GM21737 (cell line): ENCODE results near the gene KISS1R.
"Not testable (repeated sequence)": the region's sequence is repeated elsewhere in the genome, so short reads cannot be mapped to it uniquely, and the experiment has no call there.

ENCODE experiments used
- ATAC-seq: cut with Tn5 transposase; IDR thresholded peaks from one replicate; pipeline ENCODE4 v1.9.1; 2021; ENCODE audit warnings: mild to moderate bottlenecking, moderate library complexity; ENCODE audit not compliant: unreplicated experiment

The KISS1R gene

GRCh38 chr19:881385-882071, 35.6 kb upstream of the KISS1R start:
- ATAC-seq, result no peak

GRCh38 chr19:882871-883497, 34.1 kb upstream of the KISS1R start:
- no peak for ATAC-seq

- no peak for ATAC-seq
Measured at GRCh38 chr19:883661-884211, 33.4 kb upstream of the KISS1R start.

- ATAC-seq, result no peak
Measured at GRCh38 chr19:884420-885211, 32.5 kb upstream of the KISS1R start.

- no peak for ATAC-seq
Measured at GRCh38 chr19:885536-886224, 31.5 kb upstream of the KISS1R start.

- no peak for ATAC-seq
Measured at GRCh38 chr19:887072-887471, 30.1 kb upstream of the KISS1R start.

GRCh38 chr19:887599-887998, 29.5 kb upstream of the KISS1R start:
- no peak for ATAC-seq

- no peak for ATAC-seq
Measured at GRCh38 chr19:888581-889385, 28.4 kb upstream of the KISS1R start.

GRCh38 chr19:889662-890295, 27.4 kb upstream of the KISS1R start:
- no peak for ATAC-seq

GRCh38 chr19:890831-891230, 26.3 kb upstream of the KISS1R start:
- no peak for ATAC-seq

- not testable (repeated sequence) for ATAC-seq
Measured at GRCh38 chr19:891421-892200, 25.5 kb upstream of the KISS1R start.

- ATAC-seq, result peak; percentile 3
Measured at GRCh38 chr19:892243-892893, 24.8 kb upstream of the KISS1R start.

GRCh38 chr19:892894-893689, 24.0 kb upstream of the KISS1R start, which contains the start of the genes MED16 and RNU6-9:
TSS of gene MED16 (minus strand) at chr19:893187. CDS start at chr19:891131, 2,056 bp downstream.
TSS of gene RNU6-9 (plus strand) at chr19:893484.
- ATAC-seq, result peak; percentile 68

GRCh38 chr19:896434-896833, 20.7 kb upstream of the KISS1R start:
- ATAC-seq, result no peak

- no peak for ATAC-seq
Measured at GRCh38 chr19:896999-897398, 20.1 kb upstream of the KISS1R start.

- ATAC-seq, result no peak
Measured at GRCh38 chr19:897442-898039, 19.6 kb upstream of the KISS1R start.

GRCh38 chr19:898663-899062, 18.5 kb upstream of the KISS1R start:
- no peak for ATAC-seq
